Spleen (tissue), 7 donors: ENCODE measurements around the gene TNFRSF1B.

Experiments used
- POLR2A ChIP-seq, 3 donors: fragments of 450-650 bp; IDR thresholded peaks; one replicate each; pipeline ENCODE4 v1.5.1; 2017; ENCODE audit warnings: antibody characterized with exemption in 3 of 3, mild to moderate bottlenecking in 1 of 3
- POLR2AphosphoS5 ChIP-seq, 3 donors: sonication (generic); formaldehyde crosslinking; IDR thresholded peaks; one replicate each; pipeline ENCODE4 v1.5.1; 2017; ENCODE audit warnings: antibody characterized with exemption in 3 of 3
- TF ChIP-seq, protein P1 (sequence below), 11 experiments: fragments of 200-600 bp in 7 of 11; fragments of 450-650 bp in 4 of 11; sonication (generic) in 4 of 11; IDR thresholded peaks in 8 of 11; conservative IDR thresholded peaks in 3 of 11; 1 replicate in 7 of 11; 2 replicates in 4 of 11; pipeline versions ENCODE4 v1.4.0 to v1.8.0; 2016 to 2021; ENCODE audit warnings: antibody characterized with exemption in 11 of 11, inconsistent platforms in 4 of 11, mild to moderate bottlenecking in 1 of 11
- donor health status: DM: no; HTN: no; CAD: no; lungs with moderate emphysema.
- donor health status: DM: no; HTN: no; CAD: no.
- donor health status: DM: no; HTN: no; CAD: no.

DNA sequence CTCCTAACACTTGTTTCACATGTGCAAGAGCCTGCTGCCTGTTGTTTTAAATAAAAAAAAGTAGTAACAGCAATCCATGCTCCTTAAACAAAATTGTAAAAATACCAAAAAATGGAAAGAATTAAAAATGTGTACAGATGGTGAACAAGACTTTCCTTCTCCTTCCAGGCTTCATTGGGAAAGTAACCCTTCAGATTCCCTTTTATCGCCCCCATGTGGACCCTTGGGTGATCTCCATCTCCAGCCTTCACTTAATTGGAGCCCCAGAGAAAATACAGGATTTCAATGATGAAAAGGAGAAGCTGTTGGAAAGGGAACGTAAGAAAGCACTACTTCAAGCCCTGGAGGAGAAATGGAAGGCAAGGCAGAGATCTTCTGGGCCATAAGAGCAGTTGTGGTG is 77.3 kb downstream of the TNFRSF1B start:
- no peak for TF ChIP-seq POLR2A (IDR thresholded peaks at IDR 0.05)
- TF ChIP-seq, protein P1, sequence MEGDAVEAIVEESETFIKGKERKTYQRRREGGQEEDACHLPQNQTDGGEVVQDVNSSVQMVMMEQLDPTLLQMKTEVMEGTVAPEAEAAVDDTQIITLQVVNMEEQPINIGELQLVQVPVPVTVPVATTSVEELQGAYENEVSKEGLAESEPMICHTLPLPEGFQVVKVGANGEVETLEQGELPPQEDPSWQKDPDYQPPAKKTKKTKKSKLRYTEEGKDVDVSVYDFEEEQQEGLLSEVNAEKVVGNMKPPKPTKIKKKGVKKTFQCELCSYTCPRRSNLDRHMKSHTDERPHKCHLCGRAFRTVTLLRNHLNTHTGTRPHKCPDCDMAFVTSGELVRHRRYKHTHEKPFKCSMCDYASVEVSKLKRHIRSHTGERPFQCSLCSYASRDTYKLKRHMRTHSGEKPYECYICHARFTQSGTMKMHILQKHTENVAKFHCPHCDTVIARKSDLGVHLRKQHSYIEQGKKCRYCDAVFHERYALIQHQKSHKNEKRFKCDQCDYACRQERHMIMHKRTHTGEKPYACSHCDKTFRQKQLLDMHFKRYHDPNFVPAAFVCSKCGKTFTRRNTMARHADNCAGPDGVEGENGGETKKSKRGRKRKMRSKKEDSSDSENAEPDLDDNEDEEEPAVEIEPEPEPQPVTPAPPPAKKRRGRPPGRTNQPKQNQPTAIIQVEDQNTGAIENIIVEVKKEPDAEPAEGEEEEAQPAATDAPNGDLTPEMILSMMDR (IDR thresholded peaks at IDR 0.05 in 8 of 11, conservative IDR thresholded peaks at IDR 0.05 in 3 of 11) = peak in 8 of 11 experiments; percentile 15 to 62 (median 40)
- TF ChIP-seq POLR2AphosphoS5 (IDR thresholded peaks at IDR 0.05) = no peak
